Right renal pelvis (tissue), 4 donors: ENCODE results near the gene VGLL3. TPM values are rescaled to one million over a fixed set of nuclear protein-coding genes. Genes with fewer than 3 reads are reported as not detected.

ENCODE experiments used
- DNase-seq, 4 donors: peaks; one replicate each; pipeline ENCODE4 v3.0.0-alpha.2; 2013; ENCODE audit warnings: low read depth in 4 of 4, low spot score in 3 of 4, missing footprints in 1 of 4
- polyA plus RNA-seq, 4 donors: library from polyadenylated mRNA; unstranded; fragments of 120-200 nt; gene quantifications; one replicate each; pipeline ENCODE4 v1.2.1, GENCODE V29; 2013; ENCODE audit not compliant: insufficient read length in 4 of 4

The VGLL3 gene
- polyA plus RNA-seq, 4 donors: 4.0 to 8.0 (median 5.8) TPM

DNA sequence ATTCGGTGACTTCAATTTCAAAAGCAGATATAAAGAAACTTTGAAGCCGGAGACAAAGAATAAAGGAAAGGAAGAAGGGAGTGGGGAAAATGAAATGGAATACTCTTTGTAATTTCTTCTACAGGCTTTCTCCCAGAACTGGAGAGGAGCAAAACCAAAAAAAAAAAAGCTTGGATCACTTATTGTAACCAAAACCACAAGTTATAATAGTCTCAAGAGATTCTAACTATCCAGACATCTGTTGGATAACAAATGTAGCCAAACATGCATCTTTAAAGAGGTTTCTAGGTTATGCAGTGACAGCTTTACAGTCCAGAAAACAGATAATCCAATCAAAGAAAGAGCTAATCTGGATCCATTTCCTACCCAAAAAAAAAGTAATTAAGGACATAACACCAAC lies 36.2 kb downstream of the VGLL3 start:
- no peak for DNase-seq

DNA sequence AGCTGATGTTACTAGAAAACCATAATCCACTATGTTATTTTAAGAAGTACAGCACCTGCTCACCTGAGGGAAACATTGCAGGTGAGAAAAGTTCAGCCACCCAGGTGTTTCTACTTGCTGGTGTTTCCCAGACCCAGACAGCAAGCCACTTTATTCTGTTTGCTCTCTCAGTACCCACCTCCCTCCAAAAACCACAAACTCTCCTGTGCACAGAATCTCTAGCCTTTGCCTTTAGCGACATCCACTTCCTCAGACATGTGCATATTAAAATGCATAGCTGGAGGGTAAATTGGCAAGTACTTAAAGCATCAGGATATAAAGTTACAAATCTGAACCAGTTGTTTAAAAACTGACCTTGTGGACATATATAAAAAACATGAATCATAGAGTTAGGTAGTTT lies 36.7 kb downstream of the VGLL3 start:
- DNase-seq: no peak

DNA sequence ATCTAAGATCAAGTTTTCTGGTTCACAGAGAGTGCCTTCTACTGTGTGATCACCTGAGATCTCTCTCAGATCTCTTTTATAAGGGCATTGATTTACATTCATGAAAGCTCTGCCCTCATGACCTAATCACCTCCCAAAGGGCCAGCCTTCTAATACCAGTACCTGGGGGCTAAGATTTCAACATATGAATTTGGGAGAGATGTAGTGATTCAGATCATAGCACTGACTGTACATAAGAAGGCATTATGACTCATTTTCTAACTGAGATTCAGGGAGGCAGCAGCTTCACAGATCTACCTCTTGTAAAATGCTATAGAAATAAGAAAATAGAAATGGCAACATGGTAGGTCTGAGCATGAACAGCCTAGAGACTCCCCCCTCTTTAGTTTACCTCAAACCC lies 39.6 kb downstream of the VGLL3 start:
- DNase-seq: no peak

DNA sequence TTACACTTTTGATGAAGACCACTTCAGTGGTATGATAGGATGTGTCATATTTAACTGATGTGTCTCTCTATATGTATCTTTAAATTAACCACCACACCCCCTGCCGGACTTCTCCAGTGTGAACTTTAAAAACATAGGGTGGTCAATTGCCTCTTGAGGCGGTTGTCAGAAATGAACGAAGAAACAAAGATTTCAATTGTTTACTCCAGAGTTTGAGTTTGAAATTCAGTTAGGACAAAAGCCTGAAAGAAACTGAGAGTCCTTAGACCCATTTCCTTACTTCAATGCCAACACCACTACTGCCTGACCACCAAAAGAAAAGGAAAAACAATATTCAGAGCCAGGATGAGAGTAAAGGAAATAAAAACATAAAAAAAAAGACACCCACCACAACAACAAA lies 40.2 kb downstream of the VGLL3 start:
- no peak for DNase-seq

DNA sequence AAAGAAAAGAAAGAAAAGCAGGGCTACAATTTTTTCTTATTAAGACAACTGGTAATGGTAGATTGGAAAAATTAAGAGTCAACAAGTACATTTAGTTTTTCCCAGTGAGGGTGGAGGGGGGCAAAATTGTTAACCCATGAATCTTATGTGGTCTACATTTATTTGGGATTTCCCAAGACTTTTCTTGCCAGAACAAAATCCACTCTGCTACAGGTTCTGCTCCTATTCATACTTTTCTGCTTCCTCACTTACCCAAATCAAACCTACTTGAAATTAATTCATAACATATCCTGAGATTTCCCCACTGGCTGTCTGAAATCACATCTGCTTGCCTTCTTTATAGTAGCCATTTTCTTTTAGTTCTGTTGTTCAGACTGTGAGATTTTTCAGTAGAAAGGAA lies 41.1 kb downstream of the VGLL3 start:
- DNase-seq: no peak

DNA sequence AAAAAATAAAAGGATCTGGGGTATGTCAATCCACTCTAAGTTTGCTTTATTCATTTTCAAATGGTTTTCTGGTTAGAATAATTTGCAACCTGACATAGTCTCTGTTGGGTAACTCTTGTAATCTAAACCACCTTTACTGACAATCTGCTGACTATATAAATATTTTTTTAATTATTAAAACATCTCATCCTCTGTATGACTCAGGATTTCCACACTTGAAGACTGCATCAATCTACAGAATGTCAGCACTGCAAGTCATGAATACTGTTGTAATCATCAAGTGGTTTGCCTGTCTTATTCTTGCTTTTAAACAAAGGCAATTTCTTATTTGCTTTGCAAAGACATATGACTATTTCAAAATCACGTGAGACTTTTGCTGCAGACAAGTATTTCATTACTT lies 42.1 kb downstream of the VGLL3 start:
- no peak for DNase-seq

DNA sequence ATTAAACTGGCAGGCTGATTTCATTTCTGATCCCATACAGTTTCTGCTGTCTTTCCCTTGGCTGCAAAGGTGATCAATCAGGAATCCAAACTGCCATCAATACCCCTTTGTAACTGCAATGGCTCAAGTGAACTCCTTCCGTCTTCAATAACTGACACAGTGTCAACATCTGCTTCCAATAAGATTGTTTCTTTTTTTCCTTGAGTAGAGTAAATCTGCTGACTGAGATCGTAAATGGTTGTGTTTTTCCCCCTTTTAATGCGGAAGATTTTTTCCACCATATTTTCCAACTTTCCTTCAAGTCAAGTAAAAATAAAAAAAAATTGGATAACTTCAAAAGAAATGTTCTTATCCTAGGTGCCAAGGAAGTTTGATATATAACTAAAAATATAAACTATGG lies 48.7 kb downstream of the VGLL3 start:
- DNase-seq: no peak

DNA sequence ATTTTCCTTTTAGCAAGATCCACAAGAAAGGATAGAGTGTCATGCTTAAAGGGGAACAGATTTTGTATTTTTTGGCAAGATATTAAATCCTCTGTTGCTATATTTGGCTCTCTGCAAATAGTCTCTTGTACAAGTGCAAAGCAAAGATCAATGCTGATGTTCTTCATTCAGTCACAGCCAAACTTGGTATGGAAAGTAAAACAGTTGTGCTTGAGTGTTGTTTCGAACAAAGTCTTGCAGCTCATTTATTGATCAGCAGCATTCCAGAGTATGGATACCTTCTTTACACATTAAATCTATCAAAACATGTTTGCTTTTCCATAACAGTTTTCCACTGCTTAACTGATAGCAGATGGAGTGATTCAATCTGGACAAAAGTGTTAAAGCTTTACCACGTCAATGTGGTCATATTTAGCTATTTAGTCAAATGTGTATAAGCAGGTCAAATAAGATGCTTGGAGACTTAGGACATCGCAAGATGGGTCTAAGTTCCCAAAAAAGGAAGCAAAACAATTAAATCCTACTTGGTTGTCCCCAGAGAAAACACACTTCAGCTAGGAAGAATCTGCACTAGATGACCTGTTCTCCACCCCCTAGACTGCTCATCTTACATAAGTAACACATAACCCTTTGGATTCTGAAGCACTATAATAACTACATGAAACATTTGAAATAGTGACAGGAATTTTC lies 52.4 kb downstream of the VGLL3 start:
- DNase-seq: no peak

DNA sequence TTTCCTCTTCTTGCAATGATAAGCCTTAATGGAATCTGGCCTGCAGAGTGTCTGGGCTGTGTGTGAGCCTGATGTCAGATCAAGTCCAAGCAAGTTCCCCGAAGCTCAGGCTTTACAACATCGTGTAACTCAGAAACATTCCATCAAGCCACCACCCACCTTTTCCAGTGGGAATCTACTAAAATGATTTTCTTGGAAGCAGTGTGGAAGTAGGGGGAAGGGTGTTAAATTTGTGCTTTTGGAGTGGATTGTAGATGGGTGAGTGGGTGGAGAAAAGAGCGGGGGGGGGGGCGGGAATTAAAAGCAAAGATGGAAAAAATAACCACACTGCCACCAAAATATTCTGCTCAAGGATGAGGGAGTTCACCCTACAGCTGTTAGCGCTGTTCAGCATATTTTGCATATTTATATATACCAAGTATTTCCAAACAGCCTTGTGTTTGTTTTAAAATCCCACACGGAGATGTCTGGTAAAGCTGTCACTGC lies 53.6 kb downstream of the VGLL3 start:
- DNase-seq: no peak

DNA sequence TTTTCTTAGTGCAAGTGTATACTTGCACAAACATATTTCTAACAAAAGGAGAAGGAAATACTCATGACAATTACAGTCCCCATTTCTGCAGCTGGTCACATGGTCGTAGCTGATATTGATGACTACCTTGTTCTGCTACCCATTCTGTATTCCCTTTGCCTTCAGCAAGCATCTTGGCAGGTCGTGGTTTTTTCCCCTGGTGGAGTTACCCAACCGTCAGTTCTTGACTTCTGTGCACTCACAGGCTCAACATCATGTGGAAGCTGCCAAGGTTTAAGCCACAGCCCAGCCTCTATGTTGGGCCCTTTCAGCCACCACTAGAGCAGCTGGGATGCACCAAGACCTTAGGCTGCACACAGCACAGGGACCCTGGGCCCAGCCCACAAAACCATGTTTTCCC lies 56.1 kb downstream of the VGLL3 start:
- no peak for DNase-seq

DNA sequence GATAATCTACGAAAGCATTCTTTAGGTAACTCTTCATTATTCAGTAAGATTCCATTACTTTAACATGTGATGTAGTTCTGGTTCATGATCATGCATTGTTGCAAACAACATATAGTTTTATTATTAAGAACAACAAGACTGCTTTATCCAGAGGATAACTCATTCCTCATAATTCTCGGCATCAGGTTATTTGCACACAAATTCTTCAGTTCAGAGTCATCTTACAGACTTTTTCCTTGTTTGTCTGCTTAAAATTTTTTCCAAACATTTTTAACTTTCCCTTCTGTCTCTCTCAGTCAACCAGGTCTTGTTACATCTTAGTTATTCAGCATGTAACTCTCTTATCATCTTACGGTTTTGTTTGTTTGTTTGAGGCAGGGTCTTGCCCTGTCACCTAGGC lies 60.1 kb downstream of the VGLL3 start:
- no peak for DNase-seq

DNA sequence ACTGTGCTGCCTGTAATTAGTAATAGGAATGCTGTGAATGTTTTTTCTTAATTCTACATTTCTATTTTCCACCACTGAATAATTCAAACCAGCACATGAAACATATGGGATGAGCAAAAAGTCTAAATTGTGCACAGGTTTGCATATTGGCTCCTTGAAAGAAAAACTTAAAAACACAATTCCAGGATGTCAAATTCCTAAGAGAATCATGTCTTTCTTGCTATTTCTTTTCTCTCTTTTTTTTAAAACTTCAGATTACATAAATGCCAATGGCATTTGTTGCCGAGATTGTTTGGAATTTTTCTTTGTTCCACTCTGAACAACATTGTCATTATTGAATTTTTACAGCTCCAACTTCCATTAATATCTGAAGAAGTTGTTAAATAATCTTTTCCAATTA lies 60.8 kb downstream of the VGLL3 start:
- DNase-seq: no peak

DNA sequence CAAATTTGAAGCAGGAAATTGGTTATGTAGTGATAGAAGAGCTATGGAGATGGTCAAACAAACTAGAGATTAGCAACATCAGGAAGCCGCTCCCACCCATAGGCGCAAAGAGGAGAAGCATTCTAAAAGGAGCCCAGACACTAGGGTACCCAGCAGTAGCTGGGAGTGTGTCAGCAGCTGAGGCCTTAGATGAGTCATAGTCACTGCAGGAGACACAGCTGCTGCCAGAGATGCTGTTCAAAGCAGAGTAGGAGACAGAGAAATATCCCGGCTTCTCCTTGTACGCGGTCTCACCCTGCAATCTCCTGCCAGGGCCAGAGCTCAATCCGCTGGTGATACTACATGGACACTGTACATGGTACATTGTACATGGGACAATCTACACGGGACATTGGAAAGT lies 61.9 kb downstream of the VGLL3 start:
- no peak for DNase-seq

DNA sequence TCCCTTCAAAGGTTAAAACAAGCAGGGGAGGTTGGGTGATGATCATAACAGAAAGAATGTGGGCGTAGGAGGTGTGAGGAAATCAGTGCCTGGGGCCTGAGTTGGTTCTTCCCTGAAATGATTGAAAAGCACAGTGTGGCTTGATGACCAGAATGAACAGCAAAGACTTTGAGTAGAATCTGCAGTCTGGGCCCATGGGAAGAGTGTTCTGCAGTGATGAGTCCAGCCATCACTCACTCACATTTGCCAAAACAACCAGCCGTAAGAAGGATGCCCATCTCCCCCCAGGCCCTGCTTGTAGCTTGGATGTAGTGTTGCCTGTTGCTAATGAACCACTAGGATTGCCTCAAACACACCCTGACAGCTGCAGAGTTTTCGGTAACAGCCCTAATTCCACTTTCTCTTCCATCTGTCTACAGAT lies 67.9 kb downstream of the VGLL3 start:
- no peak for DNase-seq

DNA sequence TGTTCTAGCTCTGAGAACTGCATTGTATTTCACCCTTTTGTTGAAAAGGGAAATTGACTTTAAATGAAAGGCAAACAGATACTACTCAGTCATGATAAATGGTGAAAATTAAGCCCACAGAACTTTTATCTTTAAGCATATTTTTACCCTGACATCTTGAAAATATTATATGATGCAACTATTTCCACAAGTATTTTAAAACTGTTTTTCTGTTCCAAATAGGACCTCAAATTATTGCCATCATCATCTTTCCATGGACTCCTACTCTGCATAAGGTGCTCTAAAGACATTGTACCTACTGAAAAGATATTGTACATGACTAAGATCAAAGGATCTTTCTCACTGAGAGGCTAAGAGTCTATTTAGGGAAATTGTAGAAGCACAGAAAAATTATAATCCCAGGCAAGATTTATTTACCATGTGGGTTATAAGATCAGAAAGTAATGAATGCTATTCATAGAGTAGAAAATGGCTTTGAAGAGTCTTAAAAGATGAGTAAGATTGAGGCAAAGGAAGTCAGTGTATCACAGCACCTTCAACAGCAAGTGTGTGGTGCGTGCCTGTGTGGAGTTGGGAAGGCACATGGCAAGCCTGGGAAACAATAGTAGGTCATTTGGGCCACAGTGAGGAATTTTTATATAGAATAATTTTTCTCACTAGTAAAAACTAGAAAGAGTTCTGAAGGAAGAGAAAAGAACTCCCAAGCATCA lies 68.8 kb downstream of the VGLL3 start:
- DNase-seq: no peak

DNA sequence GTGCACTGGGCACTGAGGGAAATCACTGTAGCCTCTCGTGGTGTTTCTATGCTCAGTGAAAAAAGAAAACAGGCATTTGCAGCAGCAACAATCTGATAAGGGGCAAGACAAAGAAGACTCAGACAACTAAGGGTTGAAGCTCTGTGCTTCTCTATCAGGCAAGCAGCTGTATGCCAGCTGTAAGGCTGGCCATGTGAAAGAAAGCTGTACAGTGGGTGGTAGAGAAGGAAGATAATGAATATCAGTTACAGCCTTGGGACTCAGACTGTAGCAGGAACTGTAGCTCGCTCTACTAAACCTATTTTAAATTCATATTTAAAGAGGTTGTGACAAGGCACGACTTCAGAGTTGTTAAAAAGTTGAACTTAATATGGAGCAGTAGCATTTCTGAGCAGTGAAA lies 76.3 kb downstream of the VGLL3 start:
- DNase-seq: no peak

DNA sequence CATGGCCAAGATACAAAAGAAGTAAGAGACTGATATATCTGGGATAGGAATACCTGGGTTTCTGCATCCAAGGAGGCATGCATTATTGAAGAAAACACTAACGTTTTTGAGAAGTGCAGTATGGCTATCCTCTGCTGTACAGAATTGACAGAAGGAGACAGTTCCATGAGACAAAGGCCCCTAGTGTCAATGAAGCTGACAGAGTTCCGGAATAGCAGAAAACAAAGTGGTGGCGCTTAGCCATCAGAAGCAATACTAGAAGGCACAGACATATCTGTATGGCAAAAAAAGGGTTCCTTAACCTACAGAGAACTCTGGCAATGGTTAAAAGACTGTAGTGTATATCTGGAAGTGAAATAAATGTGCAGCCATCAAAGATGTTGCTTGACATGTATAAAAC lies 77.8 kb downstream of the VGLL3 start:
- DNase-seq: no peak

DNA sequence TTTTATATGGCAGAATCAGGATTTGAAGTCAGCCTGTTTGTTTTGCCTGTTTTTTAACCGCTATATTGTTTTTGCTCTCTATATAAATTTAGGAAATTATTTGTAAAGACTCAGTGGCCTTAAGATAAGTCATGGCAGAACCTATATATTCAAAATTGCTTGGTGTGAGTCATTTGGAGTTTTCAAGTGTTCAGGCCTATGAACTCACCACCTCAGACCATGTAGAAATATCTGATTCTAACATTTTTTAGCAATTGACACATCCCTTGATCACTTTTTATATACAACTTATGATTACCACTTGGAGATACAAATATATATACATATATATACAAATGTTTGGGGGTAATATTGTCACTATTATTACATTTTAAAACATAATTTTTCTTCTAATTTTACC lies 95.7 kb downstream of the VGLL3 start:
- DNase-seq: no peak

DNA sequence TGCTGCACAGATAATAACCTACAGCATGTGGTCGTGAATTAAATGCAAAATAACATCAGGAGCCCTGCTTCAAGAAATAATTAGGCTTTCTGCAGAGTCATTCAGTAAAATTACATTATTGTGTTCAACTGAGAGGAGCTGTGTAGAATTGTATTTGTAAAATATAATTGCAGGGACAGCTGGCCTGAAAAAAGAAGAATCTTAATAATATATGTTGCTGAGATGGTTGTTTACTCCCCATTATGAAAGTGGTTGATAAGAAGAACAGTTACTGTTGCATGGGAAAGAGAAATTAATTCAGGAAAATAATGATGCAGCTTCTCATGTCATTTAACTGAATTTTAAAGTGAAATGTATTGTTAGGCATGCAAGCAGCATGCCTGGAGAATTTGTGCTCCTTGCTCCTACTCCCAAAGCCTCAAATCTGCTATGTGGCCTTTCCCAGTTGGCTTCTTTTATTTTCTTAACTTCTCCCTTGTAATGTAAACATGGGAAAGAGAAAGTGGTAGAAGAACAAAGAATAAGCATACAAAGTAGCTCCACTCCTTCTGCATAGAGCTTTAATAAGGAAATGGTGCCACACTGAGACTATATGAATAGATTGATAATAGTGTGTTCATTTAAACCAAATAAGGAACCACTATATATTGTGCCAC lies 100.1 kb downstream of the VGLL3 start:
- DNase-seq: no peak
